ENCODE results near the gene DBNDD1.

DNA sequence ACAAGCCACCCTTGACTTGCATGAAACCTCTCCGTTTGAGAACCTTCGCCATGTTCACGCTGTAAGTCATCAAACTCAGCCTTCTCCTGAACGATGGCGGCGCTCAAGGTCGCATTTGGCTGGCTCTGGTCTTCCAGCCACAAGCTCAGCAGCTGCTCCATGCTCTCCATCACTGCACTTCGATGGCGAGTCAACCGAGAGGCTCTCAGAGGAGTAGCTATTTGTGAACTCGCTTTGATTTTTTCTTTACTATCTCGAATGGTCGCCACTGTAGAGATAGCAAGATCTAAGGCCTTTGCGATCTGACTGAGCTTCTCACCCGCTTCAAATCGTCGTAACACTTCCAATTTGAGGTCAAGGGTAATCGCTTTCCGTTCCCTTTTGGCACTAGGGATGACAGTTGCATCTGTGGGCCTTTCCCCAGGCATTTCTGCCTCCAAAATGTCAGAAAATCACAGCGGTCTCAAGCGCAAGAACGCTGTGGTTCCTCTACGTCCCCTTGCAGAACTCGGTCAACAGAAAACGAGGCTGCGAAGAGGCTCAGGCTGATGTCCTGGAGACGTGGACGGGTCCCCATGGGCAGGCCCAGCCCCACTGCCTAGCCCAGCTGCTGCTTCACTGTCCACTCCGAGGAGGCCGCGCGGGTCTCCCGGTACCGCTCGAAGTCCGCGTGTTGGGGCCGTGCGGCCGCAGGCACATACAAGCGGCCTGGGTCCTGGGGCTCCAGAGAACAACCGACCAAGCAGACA lies 47.6 kb downstream of the DBNDD1 start:
- TF ChIP-seq, protein P1, sequence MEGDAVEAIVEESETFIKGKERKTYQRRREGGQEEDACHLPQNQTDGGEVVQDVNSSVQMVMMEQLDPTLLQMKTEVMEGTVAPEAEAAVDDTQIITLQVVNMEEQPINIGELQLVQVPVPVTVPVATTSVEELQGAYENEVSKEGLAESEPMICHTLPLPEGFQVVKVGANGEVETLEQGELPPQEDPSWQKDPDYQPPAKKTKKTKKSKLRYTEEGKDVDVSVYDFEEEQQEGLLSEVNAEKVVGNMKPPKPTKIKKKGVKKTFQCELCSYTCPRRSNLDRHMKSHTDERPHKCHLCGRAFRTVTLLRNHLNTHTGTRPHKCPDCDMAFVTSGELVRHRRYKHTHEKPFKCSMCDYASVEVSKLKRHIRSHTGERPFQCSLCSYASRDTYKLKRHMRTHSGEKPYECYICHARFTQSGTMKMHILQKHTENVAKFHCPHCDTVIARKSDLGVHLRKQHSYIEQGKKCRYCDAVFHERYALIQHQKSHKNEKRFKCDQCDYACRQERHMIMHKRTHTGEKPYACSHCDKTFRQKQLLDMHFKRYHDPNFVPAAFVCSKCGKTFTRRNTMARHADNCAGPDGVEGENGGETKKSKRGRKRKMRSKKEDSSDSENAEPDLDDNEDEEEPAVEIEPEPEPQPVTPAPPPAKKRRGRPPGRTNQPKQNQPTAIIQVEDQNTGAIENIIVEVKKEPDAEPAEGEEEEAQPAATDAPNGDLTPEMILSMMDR (IDR thresholded peaks at IDR 0.05; ENCODE audit: insufficient read depth, low read depth, low read length), result no peak
- TF ChIP-seq EZH2 (IDR thresholded peaks at IDR 0.05; ENCODE audit: insufficient read depth, low read length), result no peak
